Esophagus muscularis mucosa (tissue), 4 donors: ENCODE results near the gene GARRE1. TPM values are rescaled to one million over a fixed set of nuclear protein-coding genes. Genes with fewer than 3 reads are reported as not detected.

ENCODE experiments used
- DNase-seq: peaks from one replicate; pipeline ENCODE4 v3.0.0-alpha.2; 2017; ENCODE audit errors: extremely low spot score
- H3K27ac ChIP-seq, 4 donors: fragments of 200-600 bp; sonication (generic); replicated peaks in 1 of 4; 1 replicate in 3 of 4; 2 replicates in 1 of 4; pipeline ENCODE4 v1.5.1; 2016 to 2019; ENCODE audit warnings: mild to moderate bottlenecking in 1 of 4
- H3K27me3 ChIP-seq, 4 donors: fragments of 200-600 bp; sonication (generic); one replicate each; pipeline versions ENCODE4 v1.5.1 to v1.6.0; 2016 to 2019
- H3K36me3 ChIP-seq, 4 donors: fragments of 200-600 bp; sonication (generic); one replicate each; pipeline ENCODE4 v1.5.1; 2016 to 2019
- H3K4me1 ChIP-seq, 4 donors: fragments of 200-600 bp; sonication (generic); one replicate each; pipeline ENCODE4 v1.5.1; 2016 to 2019
- H3K4me3 ChIP-seq, 4 donors: fragments of 200-600 bp; sonication (generic); 1 replicate in 2 of 4; 2 replicates in 2 of 4; pipeline ENCODE4 v1.5.1; 2016 to 2019; ENCODE audit warnings: mild to moderate bottlenecking in 4 of 4, moderate library complexity in 1 of 4
- H3K9me3 ChIP-seq, 4 donors: fragments of 200-600 bp; sonication (generic); 1 replicate in 3 of 4; 2 replicates in 1 of 4; pipeline ENCODE4 v1.5.1; 2016 to 2019
- CTCF ChIP-seq, 3 experiments: fragments of 200-600 bp in 2 of 3; fragments of 450-650 bp in 1 of 3; sonication (generic) in 2 of 3; IDR thresholded peaks; one replicate each; pipeline ENCODE4 v1.5.1; 2017 to 2019; ENCODE audit warnings: antibody characterized with exemption in 3 of 3, mild to moderate bottlenecking in 2 of 3, moderate library complexity in 1 of 3
- EP300 ChIP-seq: sonication (generic); formaldehyde crosslinking; IDR thresholded peaks from one replicate; pipeline ENCODE4 v1.6.1; 2017; ENCODE audit warnings: antibody characterized with exemption
- POLR2A ChIP-seq: fragments of 450-650 bp; IDR thresholded peaks from one replicate; pipeline ENCODE4 v1.6.1; 2017; ENCODE audit warnings: antibody characterized with exemption, moderate library complexity, mild to moderate bottlenecking, low read depth
- POLR2AphosphoS5 ChIP-seq, 2 donors: sonication (generic); formaldehyde crosslinking; IDR thresholded peaks; one replicate each; pipeline ENCODE4 v1.6.1; 2017; ENCODE audit warnings: antibody characterized with exemption in 2 of 2
- WGBS: methylation state at CpG from one replicate; pipeline ENCODE4 v1.1.5; 2018; 5-methylcytosine and 5-hydroxymethylcytosine counted together
- intact Hi-C: fragments of 100-400 bp; cut with DNase I; formaldehyde crosslinking; loops from one replicate; pipeline ENCODE4 v1.15.1; 2023
- total RNA-seq, 4 donors: library from RNA; depleted of rRNA; stranded (reverse); fragments of >200 nt; gene quantifications; one replicate each; pipeline versions ENCODE4 v1.1.0 to v1.2.1, GENCODE V29; 2016

GARRE1 gene
- total RNA-seq, 4 donors from 2014 or later = 11.2 to 31.0 (median 20.8) TPM

GRCh38 chr19:34259367-34260095 is 5.2 kb downstream of the GARRE1 start:
- intact Hi-C loops = loop anchor here (5.0 kb wide), 1 partner anchor 78 kb away; no protein-coding TSS in a partner anchor
- Histone ChIP-seq H3K27me3 (no peaks in the 10 kb centered on the region), H3K9me3 (no peaks in the 10 kb centered on the region), H3K4me3 (no peak overlapping the region), H3K4me1 (peaks cover 43 to 72% (median 64%) of the 10 kb centered on the region in 4 donors), H3K27ac (no peak overlapping the region), H3K36me3 (no peaks in the 10 kb centered on the region)
- TF ChIP-seq EP300 = no peak
- no peak for TF ChIP-seq CTCF (IDR thresholded peaks at IDR 0.05)
- TF ChIP-seq POLR2A = no peak
- TF ChIP-seq POLR2AphosphoS5 (IDR thresholded peaks at IDR 0.05) = no peak
- DNase-seq = no peak
- 88% methylated on average over 3 of the region's 3 CpGs for WGBS

- Histone ChIP-seq H3K4me1 (peaks cover 39 to 73% (median 60%) of the 10 kb centered on the region in 4 donors), H3K4me3 (no peak overlapping the region), H3K27ac (no peak overlapping the region), H3K27me3 (no peaks in the 10 kb centered on the region), H3K9me3 (no peaks in the 10 kb centered on the region), H3K36me3 (no peaks in the 10 kb centered on the region)
- intact Hi-C loops = no loop called here
- TF ChIP-seq CTCF (IDR thresholded peaks at IDR 0.05) (no peak), EP300 (no peak), POLR2AphosphoS5 (IDR thresholded peaks at IDR 0.05) (no peak), POLR2A (no peak)
- no peak for DNase-seq
- 25% methylated on average over 6 of the region's 6 CpGs for WGBS
Observed at GRCh38 chr19:34260771-34261173, 6.4 kb downstream of the GARRE1 start.

GRCh38 chr19:34261334-34262109 is 7.2 kb downstream of the GARRE1 start:
- H3K9me3 ChIP-seq = no peaks in the 10 kb centered on the region
- H3K36me3 ChIP-seq = no peaks in the 10 kb centered on the region
- WGBS = 82% methylated on average over 6 of the region's 6 CpGs
- intact Hi-C loops = no loop called here
- H3K4me3 ChIP-seq = no peak overlapping the region
- H3K27ac ChIP-seq = no peak overlapping the region
- peaks cover 32 to 65% (median 53%) of the 10 kb centered on the region in 4 donors for H3K4me1 ChIP-seq
- no peak for TF ChIP-seq POLR2A
- TF ChIP-seq CTCF (IDR thresholded peaks at IDR 0.05) = no peak
- no peak for TF ChIP-seq POLR2AphosphoS5 (IDR thresholded peaks at IDR 0.05)
- TF ChIP-seq EP300 = no peak
- no peaks in the 10 kb centered on the region for H3K27me3 ChIP-seq
- no peak for DNase-seq

DNA sequence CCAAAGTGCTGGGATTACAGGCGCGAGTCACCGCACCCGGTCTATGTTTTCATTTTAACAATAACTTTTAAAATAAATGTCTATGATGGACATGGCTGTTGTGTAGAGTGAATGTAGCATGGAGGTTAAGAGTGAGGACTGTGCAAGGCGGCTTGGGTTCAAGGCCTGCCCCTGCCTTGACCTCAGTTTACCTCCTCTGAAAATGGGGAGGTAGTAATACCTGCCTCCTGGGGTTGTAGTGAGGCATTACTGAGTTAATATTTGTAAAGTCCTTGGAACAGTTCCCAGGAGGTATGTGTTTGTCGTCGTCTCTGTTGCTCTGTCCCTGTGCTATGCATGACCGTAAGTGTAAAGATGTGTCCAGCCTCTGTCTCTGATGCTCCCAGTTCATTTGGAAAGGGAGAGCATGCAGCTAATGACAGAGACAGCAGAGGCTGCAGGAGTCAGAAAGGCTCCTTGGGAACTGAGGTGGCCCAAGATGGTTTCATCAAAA is 9.4 kb downstream of the GARRE1 start:
- no peaks in the 10 kb centered on the region for H3K27me3 ChIP-seq
- no peak for DNase-seq
- H3K4me3 ChIP-seq = no peak overlapping the region
- no peak for TF ChIP-seq POLR2AphosphoS5 (IDR thresholded peaks at IDR 0.05)
- TF ChIP-seq EP300 = no peak
- no peak for TF ChIP-seq CTCF (IDR thresholded peaks at IDR 0.05)
- no peak for TF ChIP-seq POLR2A
- intact Hi-C loops = no loop called here
- WGBS = 82% methylated on average over 8 of the region's 8 CpGs
- peaks cover 23 to 55% (median 44%) of the 10 kb centered on the region in 4 donors for H3K4me1 ChIP-seq
- H3K9me3 ChIP-seq = no peaks in the 10 kb centered on the region
- no peaks in the 10 kb centered on the region for H3K36me3 ChIP-seq
- H3K27ac ChIP-seq = no peak overlapping the region
